ENCODE measurements around the gene UPP2. TPM values are rescaled to one million over a fixed set of nuclear protein-coding genes. Genes with fewer than 3 reads are reported as not detected.

Gene UPP2
- total and polyA plus RNA-seq, 2 experiments from 2014 or later: 0.70 TPM; not detected in 1

DNA sequence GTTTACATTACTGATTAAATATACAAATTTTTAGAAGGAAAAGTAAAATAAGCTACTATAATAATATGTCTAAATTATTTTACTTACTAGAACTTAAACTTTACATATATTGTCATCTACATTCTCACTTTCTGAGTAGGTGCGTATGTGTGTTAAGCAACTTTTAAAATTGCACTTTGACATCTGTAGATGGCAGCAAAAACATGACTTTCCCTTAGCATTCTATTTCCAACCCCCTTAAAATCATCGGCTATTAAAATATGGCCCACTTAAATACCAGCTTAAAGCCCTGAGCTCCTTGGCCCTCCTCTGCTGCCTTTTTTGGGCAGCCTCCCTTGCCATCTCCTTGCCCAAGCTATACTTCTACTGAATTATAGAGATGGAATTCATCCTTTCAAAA lies 78.0 kb downstream of the UPP2 start:
- Histone ChIP-seq H4K20me1 (ENCODE audit: insufficient read depth, poor library complexity, severe bottlenecking) (no peaks in the 10 kb centered on the region), H2AFZ (no peak overlapping the region), H3K36me3 (replicated peaks; ENCODE audit: insufficient read depth, low read depth) (no peaks in the 10 kb centered on the region), H3K79me2 (no peaks in the 10 kb centered on the region), H3K9me2 (replicated peaks; ENCODE audit: insufficient read depth) (no peaks in the 10 kb centered on the region), H3K27ac (no peak overlapping the region), H3K4me3 (no peak overlapping the region), H3K9me3 (ENCODE audit: low read depth) (no peaks in the 10 kb centered on the region), H3K4me2 (no peak overlapping the region), H3K4me1 (ENCODE audit: insufficient read depth) (peaks cover 10% of the 10 kb centered on the region), H3K27me3 (no peaks in the 10 kb centered on the region)
- DNase-seq (ENCODE audit: low spot score): no peak
- TF ChIP-seq EZH2 (IDR thresholded peaks at IDR 0.05; ENCODE audit: borderline replicate concordance): no peak
- no peak for TF ChIP-seq EZH2phosphoT487 (IDR thresholded peaks at IDR 0.05; ENCODE audit: low read depth, severe bottlenecking, unreplicated experiment)
- TF ChIP-seq, protein P1, sequence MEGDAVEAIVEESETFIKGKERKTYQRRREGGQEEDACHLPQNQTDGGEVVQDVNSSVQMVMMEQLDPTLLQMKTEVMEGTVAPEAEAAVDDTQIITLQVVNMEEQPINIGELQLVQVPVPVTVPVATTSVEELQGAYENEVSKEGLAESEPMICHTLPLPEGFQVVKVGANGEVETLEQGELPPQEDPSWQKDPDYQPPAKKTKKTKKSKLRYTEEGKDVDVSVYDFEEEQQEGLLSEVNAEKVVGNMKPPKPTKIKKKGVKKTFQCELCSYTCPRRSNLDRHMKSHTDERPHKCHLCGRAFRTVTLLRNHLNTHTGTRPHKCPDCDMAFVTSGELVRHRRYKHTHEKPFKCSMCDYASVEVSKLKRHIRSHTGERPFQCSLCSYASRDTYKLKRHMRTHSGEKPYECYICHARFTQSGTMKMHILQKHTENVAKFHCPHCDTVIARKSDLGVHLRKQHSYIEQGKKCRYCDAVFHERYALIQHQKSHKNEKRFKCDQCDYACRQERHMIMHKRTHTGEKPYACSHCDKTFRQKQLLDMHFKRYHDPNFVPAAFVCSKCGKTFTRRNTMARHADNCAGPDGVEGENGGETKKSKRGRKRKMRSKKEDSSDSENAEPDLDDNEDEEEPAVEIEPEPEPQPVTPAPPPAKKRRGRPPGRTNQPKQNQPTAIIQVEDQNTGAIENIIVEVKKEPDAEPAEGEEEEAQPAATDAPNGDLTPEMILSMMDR (IDR thresholded peaks at IDR 0.05; ENCODE audit: poor library complexity): peak; percentile 60
- 57% methylated on average over 2 of the region's 2 CpGs for WGBS (ENCODE audit: low lambda C conversion rate, missing lambda C conversion rate)

DNA sequence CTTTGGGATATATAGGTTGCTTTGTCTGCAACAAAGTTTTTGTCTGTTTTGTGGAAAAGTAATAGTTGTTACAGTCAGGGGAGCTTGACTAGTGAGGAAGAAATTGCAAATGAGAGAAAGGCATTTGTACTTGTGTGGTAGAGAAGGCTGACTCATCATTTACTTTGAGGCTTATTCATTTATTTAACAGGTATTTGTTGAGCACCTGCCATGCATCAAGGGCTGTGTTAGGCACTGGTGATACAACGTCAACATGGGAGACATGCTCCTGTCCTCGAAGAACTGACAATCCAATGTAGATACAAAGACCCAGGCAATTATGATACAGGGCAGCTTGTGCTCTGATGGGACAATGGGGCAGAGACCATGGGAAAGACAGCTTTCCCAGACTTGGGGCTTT lies 79.5 kb downstream of the UPP2 start:
- Histone ChIP-seq H4K20me1 (ENCODE audit: insufficient read depth, poor library complexity, severe bottlenecking) (no peaks in the 10 kb centered on the region), H3K9me2 (replicated peaks; ENCODE audit: insufficient read depth) (no peaks in the 10 kb centered on the region), H3K79me2 (no peaks in the 10 kb centered on the region), H2AFZ (no peak overlapping the region), H3K4me3 (no peak overlapping the region), H3K36me3 (replicated peaks; ENCODE audit: insufficient read depth, low read depth) (no peaks in the 10 kb centered on the region), H3K27me3 (no peaks in the 10 kb centered on the region), H3K4me1 (ENCODE audit: insufficient read depth) (peaks cover 20% of the 10 kb centered on the region), H3K9me3 (ENCODE audit: low read depth) (no peaks in the 10 kb centered on the region), H3K27ac (no peak overlapping the region), H3K4me2 (no peak overlapping the region)
- DNase-seq (ENCODE audit: low spot score): no peak
- TF ChIP-seq, protein P1 (IDR thresholded peaks at IDR 0.05; ENCODE audit: poor library complexity): no peak
- no peak for TF ChIP-seq EZH2 (IDR thresholded peaks at IDR 0.05; ENCODE audit: borderline replicate concordance)
- no peak for TF ChIP-seq EZH2phosphoT487 (IDR thresholded peaks at IDR 0.05; ENCODE audit: low read depth, severe bottlenecking, unreplicated experiment)
- WGBS (ENCODE audit: low lambda C conversion rate, missing lambda C conversion rate): 69% methylated on average over 2 of the region's 2 CpGs

DNA sequence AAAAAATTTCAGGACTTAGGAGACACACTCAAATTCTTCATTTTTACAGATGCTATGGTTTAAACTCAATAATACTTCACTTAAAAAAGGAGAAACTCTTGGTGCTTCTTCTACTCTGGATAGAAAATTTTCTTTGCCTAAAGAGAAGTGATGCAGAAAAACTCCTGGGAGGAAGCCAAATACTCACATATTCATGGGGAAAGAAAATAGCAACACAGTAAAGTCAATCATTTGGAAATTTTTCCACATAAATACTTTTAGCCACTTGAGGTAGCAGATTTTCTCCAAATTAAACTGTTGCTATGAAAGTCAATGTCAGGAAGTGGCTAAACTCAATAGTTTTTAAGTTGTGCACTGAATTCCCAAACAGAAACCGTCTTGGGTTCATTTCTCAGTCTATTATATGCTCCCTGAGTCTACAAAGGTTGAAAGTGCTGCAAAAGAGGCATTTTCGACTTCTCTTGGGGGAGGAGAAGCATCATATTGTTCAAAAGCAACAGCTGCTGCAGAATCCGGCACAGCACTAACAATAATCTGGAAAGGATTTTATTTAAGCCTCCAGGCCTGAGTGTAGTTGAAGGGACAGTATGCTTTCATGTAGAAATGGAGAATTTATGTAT lies 81.1 kb downstream of the UPP2 start:
- no peak for DNase-seq (ENCODE audit: low spot score)
- Histone ChIP-seq H3K79me2 (no peaks in the 10 kb centered on the region), H4K20me1 (ENCODE audit: insufficient read depth, poor library complexity, severe bottlenecking) (no peaks in the 10 kb centered on the region), H3K4me1 (ENCODE audit: insufficient read depth) (peaks cover 20% of the 10 kb centered on the region), H3K36me3 (replicated peaks; ENCODE audit: insufficient read depth, low read depth) (no peaks in the 10 kb centered on the region), H3K4me3 (no peak overlapping the region), H3K4me2 (no peak overlapping the region), H3K27ac (no peak overlapping the region), H3K27me3 (no peaks in the 10 kb centered on the region), H3K9me2 (replicated peaks; ENCODE audit: insufficient read depth) (no peaks in the 10 kb centered on the region), H2AFZ (no peak overlapping the region), H3K9me3 (ENCODE audit: low read depth) (no peaks in the 10 kb centered on the region)
- TF ChIP-seq, protein P1 (IDR thresholded peaks at IDR 0.05; ENCODE audit: poor library complexity): no peak
- no peak for TF ChIP-seq EZH2 (IDR thresholded peaks at IDR 0.05; ENCODE audit: borderline replicate concordance)
- TF ChIP-seq EZH2phosphoT487 (IDR thresholded peaks at IDR 0.05; ENCODE audit: low read depth, severe bottlenecking, unreplicated experiment): no peak
- 63% methylated on average over 3 of the region's 3 CpGs for WGBS (ENCODE audit: low lambda C conversion rate, missing lambda C conversion rate)

All from hepatocyte (in vitro differentiated cells).